ENCODE results near the gene GCG.

DNA sequence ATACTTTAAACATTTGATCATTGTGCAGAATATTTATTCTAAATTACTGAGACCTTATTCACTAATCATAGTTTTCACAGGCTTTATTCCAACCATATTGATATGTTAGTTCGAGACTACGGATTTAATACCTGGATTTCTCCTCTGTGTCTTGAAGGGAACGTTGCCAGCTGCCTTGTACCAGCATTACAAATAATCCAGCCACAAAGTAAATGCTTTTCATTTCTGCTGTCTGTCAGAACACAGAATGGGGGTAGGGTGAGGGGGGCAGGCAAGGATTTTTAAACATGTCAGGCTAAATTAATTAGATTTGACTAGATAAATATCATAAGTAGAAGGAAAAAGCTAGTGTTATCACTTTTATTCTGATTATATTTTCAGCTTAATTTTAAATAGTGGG is 3.1 kb downstream of the GCG start:
- no peak for TF ChIP-seq ZBTB20 (tag by site-specific recombination; IDR thresholded peaks at IDR 0.05)
- TF ChIP-seq PRDM1 (tag by site-specific recombination; IDR thresholded peaks at IDR 0.05), result no peak
- TF ChIP-seq ZNF350 (tag by site-specific recombination; IDR thresholded peaks at IDR 0.05), result no peak
- TF ChIP-seq ZNF514 (tag by site-specific recombination; IDR thresholded peaks at IDR 0.05), result no peak
- no peak for TF ChIP-seq CTCF (tag by site-specific recombination; IDR thresholded peaks at IDR 0.05)
- TF ChIP-seq SCRT2 (tag by site-specific recombination; IDR thresholded peaks at IDR 0.05), result no peak
- no peak for TF ChIP-seq ZNF677 (tag by site-specific recombination; IDR thresholded peaks at IDR 0.05)
- TF ChIP-seq, protein P1, sequence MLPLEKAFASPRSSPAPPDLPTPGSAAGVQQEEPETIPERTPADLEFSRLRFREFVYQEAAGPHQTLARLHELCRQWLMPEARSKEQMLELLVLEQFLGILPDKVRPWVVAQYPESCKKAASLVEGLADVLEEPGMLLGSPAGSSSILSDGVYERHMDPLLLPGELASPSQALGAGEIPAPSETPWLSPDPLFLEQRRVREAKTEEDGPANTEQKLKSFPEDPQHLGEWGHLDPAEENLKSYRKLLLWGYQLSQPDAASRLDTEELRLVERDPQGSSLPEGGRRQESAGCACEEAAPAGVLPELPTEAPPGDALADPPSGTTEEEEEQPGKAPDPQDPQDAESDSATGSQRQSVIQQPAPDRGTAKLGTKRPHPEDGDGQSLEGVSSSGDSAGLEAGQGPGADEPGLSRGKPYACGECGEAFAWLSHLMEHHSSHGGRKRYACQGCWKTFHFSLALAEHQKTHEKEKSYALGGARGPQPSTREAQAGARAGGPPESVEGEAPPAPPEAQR (tag by site-specific recombination; IDR thresholded peaks at IDR 0.05), result no peak
- TF ChIP-seq ZNF48 (tag by site-specific recombination; IDR thresholded peaks at IDR 0.05), result no peak
- TF ChIP-seq ZNF211 (tag by site-specific recombination; IDR thresholded peaks at IDR 0.05; ENCODE audit: low read depth), result no peak
- TF ChIP-seq ZBTB49 (tag by site-specific recombination; IDR thresholded peaks at IDR 0.05; ENCODE audit: low read depth), result no peak
